Glutamatergic neuron (in vitro differentiated cells): ENCODE data around the gene RRAD. TPM values are rescaled to one million over a fixed set of nuclear protein-coding genes. Genes with fewer than 3 reads are reported as not detected.

Source experiments
- DNase-seq: peaks from one replicate; pipeline ENCODE4 v3.0.0; 2022
- H3K27ac Mint-ChIP-seq: one replicate; pipeline ENCODE4 v1.8.0; 2020; ENCODE audit warnings: mild to moderate bottlenecking, mixed read lengths, inconsistent platforms; ENCODE audit not compliant: unreplicated experiment
- H3K27me3 Mint-ChIP-seq: one replicate; pipeline ENCODE4 v1.8.0; 2020; ENCODE audit warnings: mild to moderate bottlenecking, moderate library complexity, mixed read lengths, inconsistent platforms; ENCODE audit not compliant: unreplicated experiment
- H3K36me3 Mint-ChIP-seq: one replicate; pipeline ENCODE4 v1.8.0; 2020; ENCODE audit warnings: mild to moderate bottlenecking, mixed read lengths, inconsistent platforms; ENCODE audit not compliant: unreplicated experiment
- H3K4me1 Mint-ChIP-seq: one replicate; pipeline ENCODE4 v1.8.0; 2020; ENCODE audit warnings: mild to moderate bottlenecking, low read depth, mixed read lengths, inconsistent platforms; ENCODE audit not compliant: unreplicated experiment
- H3K4me3 Mint-ChIP-seq: one replicate; pipeline ENCODE4 v1.8.0; 2020; ENCODE audit warnings: mild to moderate bottlenecking, mixed read lengths, inconsistent platforms; ENCODE audit not compliant: unreplicated experiment
- H3K9me3 Mint-ChIP-seq: one replicate; pipeline ENCODE4 v1.8.0; 2020; ENCODE audit warnings: mild to moderate bottlenecking, moderate library complexity, mixed read lengths, inconsistent platforms; ENCODE audit not compliant: unreplicated experiment
- total RNA-seq: library from RNA; stranded (reverse); fragmentation: NEBNext Ultra II Directional; extraction: Animal tissue kit (Norgen Biotek cat#: 25700); gene quantifications from one replicate; pipeline ENCODE4 v1.2.1, GENCODE V29; 2021; ENCODE audit not compliant: unreplicated experiment
- TF ChIP-seq, protein P1 (sequence below): fragments of 200-600 bp; sonication (generic); IDR thresholded peaks from one replicate; pipeline ENCODE4 v1.5.0; 2021; ENCODE audit not compliant: partially characterized antibody, unreplicated experiment

Gene RRAD
- total RNA-seq, 1 donor from 2014 or later: 1.1 TPM

DNA sequence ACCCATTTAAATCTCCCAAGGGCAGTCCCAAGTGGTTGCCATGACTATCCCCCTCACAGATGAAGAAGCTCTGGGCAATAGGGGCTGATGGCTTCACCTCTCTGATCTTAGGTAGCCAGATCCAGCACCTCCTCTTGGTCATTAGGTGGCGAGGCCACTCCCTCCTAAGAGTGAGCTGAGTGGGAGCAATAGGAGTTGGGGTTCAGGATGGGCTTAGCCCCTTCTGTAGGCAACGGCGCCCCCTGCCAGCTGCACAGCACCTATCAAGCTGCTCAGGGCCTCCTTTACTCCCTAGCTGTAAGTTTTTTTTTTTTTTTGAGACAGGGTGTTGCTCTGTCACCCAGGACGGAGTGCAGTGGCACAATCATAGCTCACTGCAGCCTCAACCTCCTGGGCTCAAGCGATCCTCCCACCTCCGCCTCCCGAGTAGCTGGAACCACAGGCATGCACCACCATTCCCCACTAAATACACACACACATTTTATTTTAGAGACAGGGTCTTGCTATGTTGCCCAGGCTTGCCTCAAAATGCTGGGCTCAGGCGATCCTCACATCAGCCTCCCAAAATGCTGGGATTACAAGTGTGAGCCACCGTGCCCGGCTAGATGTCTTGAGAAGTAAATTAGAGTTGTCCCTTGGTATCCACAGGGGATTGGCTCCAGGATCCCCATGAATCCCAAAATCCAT lies 3.5 kb upstream of the RRAD start:
- no peak for DNase-seq
- Mint-ChIP-seq H3K9me3 (peaks cover 6% of the 10 kb centered on the region), H3K4me1 (peaks cover 12% of the 10 kb centered on the region), H3K27ac (no peak overlapping the region), H3K4me3 (no peak overlapping the region), H3K36me3 (no peaks in the 10 kb centered on the region), H3K27me3 (peaks cover 10% of the 10 kb centered on the region)
- TF ChIP-seq, protein P1, sequence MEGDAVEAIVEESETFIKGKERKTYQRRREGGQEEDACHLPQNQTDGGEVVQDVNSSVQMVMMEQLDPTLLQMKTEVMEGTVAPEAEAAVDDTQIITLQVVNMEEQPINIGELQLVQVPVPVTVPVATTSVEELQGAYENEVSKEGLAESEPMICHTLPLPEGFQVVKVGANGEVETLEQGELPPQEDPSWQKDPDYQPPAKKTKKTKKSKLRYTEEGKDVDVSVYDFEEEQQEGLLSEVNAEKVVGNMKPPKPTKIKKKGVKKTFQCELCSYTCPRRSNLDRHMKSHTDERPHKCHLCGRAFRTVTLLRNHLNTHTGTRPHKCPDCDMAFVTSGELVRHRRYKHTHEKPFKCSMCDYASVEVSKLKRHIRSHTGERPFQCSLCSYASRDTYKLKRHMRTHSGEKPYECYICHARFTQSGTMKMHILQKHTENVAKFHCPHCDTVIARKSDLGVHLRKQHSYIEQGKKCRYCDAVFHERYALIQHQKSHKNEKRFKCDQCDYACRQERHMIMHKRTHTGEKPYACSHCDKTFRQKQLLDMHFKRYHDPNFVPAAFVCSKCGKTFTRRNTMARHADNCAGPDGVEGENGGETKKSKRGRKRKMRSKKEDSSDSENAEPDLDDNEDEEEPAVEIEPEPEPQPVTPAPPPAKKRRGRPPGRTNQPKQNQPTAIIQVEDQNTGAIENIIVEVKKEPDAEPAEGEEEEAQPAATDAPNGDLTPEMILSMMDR: no peak

DNA sequence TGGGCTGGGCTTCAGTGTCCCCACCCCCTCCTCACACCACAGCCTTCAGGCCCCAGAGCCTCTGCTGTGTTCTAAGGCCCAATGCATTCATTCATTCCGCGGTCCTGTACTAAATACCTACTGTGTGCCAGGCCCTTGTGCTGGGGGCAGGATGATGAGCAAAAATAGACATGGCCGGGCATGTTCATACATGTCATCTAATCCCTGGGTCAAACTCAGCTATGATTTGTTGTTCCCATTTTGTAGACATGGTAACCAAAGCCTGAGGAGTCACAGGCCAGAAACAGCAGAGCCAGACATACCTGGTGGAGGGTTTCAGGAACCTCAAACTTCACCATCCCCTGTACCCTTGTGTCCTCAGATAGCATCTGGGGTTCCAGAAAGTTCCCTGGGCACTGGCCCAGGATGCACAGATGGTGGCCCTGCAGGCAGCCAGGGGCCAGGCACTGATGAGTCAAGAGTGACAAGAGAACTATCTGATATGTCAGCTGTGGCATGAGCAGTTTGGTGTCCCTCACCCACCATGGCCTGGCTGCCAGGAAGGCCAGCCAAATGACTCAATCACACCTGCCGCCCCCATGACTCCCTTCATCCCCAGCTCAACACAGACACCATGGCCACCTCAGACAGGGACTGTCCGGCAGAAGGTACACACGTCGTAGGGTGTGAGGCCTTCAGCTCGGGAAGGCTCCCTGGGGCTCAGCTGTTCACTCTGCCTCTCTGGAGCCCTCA lies 2.7 kb upstream of the RRAD start:
- Mint-ChIP-seq H3K27me3 (peaks cover 14% of the 10 kb centered on the region), H3K4me1 (peaks cover 12% of the 10 kb centered on the region), H3K36me3 (no peaks in the 10 kb centered on the region), H3K4me3 (no peak overlapping the region), H3K9me3 (peaks cover 9% of the 10 kb centered on the region), H3K27ac (no peak overlapping the region)
- TF ChIP-seq, protein P1: no peak
- DNase-seq: no peak

DNA sequence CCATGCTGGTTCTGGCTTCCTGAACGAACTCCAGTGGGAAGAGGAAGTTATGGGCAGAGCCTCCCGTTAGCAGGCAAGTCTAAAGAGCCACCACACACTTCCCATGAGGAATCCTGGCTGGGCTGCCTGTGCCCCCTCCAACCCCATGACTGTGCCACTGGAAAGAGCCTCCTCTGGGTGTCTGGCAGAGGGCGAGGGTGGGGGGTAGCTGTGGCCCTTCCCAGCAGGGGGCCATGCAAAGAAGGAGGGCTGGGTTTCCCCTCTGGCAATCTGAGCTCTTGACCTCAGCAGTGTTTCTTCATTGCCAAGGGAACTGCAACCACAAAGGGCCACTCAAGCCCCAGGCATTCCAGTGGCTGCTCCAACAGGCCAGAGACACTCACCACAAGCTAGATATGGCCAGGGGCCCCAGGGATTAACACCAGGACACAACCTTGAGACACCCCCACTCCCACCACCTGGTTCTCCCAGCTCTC lies 1.7 kb upstream of the RRAD start:
- no peak for DNase-seq
- H3K9me3 Mint-ChIP-seq: peaks cover 7% of the 10 kb centered on the region
- H3K4me1 Mint-ChIP-seq: peaks cover 15% of the 10 kb centered on the region
- peaks cover 11% of the 10 kb centered on the region for H3K27me3 Mint-ChIP-seq
- peak overlapping the region; percentile 7 for H3K4me3 Mint-ChIP-seq
- no peak overlapping the region for H3K27ac Mint-ChIP-seq
- TF ChIP-seq, protein P1: no peak
- no peaks in the 10 kb centered on the region for H3K36me3 Mint-ChIP-seq

DNA sequence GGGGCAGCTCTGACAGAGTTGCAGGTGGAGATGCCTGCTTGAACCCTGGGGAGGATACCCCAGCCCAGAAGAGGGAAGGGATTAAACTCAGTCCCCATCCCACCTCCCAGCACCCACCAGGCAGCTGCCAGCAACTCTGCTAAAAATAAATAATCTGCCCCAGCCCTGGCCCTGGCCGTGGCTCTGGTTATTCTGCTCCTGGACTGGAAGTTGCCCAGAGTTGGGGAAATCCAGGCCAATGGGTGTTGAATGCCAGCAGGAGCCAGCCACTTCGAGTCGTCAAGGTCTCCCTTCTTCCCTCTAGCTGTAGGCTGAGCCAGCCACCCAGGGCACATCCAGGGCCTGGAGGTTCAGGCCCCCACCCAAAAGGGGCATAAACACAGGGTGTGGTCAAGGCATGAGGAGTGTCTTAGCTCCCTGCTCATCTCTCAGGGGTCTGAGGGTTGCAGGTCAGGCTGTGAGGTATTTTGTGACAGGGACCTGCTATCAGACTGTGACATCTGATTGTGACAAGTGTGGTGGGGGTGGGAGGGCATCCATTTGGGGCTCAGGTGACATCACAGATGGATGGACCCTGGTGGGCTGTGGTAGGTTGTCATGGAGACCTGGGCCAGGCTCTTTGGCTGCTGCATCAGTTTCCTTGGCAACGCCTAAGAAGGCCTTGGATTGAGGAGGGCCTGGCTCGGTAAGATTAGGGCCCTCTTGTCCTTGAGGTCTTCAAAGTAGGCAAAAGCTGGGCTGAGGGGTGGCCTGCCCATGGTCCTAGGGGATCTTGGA lies 1.0 kb upstream of the RRAD start:
- H3K36me3 Mint-ChIP-seq: no peaks in the 10 kb centered on the region
- DNase-seq: no peak

More for the DNA sequence above, 1.0 kb upstream of the RRAD start:
- TF ChIP-seq, protein P1: no peak
- H3K27ac Mint-ChIP-seq: no peak overlapping the region
- peaks cover 11% of the 10 kb centered on the region for H3K27me3 Mint-ChIP-seq
- H3K9me3 Mint-ChIP-seq: peaks cover 7% of the 10 kb centered on the region
- H3K4me1 Mint-ChIP-seq: peaks cover 16% of the 10 kb centered on the region
- H3K4me3 Mint-ChIP-seq: peak overlapping the region; percentile 64
